22Rv1 (cell line): ENCODE results near the gene OR2C1.

ENCODE experiments used
- H3K27ac ChIP-seq: fragments of 450-650 bp; 2 replicates; pipeline ENCODE4 v1.5.1; 2017
- CTCF ChIP-seq: fragments of 450-650 bp; IDR thresholded peaks from 2 replicates; pipeline ENCODE4 v1.5.1; 2017; ENCODE audit warnings: mild to moderate bottlenecking
- ZFX ChIP-seq: fragments of 450-650 bp; IDR thresholded peaks from 2 replicates; pipeline ENCODE4 v1.6.1; 2017; ENCODE audit warnings: antibody characterized with exemption, borderline replicate concordance

Gene OR2C1

GRCh38 chr16:3328643-3329042, 27.0 kb upstream of the OR2C1 start:
- TF ChIP-seq CTCF (no peak), ZFX (no peak)
- no peak overlapping the region for H3K27ac ChIP-seq

GRCh38 chr16:3346041-3346440, 9.6 kb upstream of the OR2C1 start:
- no peak overlapping the region for H3K27ac ChIP-seq
- TF ChIP-seq CTCF, result no peak
- TF ChIP-seq ZFX, result no peak

GRCh38 chr16:3347586-3347985, 8.1 kb upstream of the OR2C1 start:
- no peak overlapping the region for H3K27ac ChIP-seq
- TF ChIP-seq CTCF, result no peak
- TF ChIP-seq ZFX, result no peak

GRCh38 chr16:3348547-3349167, 7.0 kb upstream of the OR2C1 start:
- no peak overlapping the region for H3K27ac ChIP-seq
- TF ChIP-seq ZFX (no peak), CTCF (no peak)

GRCh38 chr16:3349175-3349574, 6.5 kb upstream of the OR2C1 start:
- no peak overlapping the region for H3K27ac ChIP-seq
- no peak for TF ChIP-seq ZFX
- TF ChIP-seq CTCF, result no peak

GRCh38 chr16:3356118-3356517, 429 bp downstream of the OR2C1 start:
- TF ChIP-seq ZFX, result no peak
- peak; percentile 68 for TF ChIP-seq CTCF
- H3K27ac ChIP-seq, result no peak overlapping the region

- no peak overlapping the region for H3K27ac ChIP-seq
- TF ChIP-seq CTCF, result no peak
These were observed 3.2 kb downstream of the OR2C1 start for GRCh38 chr16:3358871-3359270.
